Loucy (cell line): Measurements from ENCODE around the gene HERC2.

Experiments
- EZH2phosphoT487 ChIP-seq: fragments of 200-600 bp; IDR thresholded peaks from 2 replicates; pipeline ENCODE4 v1.6.1; 2018; ENCODE audit warnings: antibody characterized with exemption, mild to moderate bottlenecking, moderate library complexity, borderline replicate concordance
- TF ChIP-seq, protein P1 (sequence below): fragments of 200-600 bp; sonication (generic); conservative IDR thresholded peaks from 2 replicates; pipeline ENCODE4 v1.5.1; 2014; ENCODE audit warnings: mild to moderate bottlenecking, antibody characterized with exemption, low read length

DNA sequence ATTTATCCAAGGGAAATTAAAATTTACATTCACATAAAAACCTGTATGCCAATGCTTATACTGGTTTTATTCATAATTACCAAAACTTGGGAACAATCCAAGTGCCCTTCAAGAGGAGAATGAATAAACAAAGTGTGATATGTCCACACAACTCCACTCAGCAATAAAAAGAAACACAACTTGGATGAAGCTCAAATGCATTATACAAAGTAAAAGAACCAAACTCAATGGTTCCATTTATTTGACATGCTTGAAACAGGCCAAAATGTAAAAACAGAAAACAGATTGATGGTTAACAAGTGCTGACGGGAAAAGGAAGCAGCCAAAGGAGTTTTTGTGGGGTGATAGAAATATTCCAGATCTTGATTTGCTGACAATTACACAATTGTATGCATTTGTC lies 246.4 kb downstream of the HERC2 start:
- TF ChIP-seq, protein P1, sequence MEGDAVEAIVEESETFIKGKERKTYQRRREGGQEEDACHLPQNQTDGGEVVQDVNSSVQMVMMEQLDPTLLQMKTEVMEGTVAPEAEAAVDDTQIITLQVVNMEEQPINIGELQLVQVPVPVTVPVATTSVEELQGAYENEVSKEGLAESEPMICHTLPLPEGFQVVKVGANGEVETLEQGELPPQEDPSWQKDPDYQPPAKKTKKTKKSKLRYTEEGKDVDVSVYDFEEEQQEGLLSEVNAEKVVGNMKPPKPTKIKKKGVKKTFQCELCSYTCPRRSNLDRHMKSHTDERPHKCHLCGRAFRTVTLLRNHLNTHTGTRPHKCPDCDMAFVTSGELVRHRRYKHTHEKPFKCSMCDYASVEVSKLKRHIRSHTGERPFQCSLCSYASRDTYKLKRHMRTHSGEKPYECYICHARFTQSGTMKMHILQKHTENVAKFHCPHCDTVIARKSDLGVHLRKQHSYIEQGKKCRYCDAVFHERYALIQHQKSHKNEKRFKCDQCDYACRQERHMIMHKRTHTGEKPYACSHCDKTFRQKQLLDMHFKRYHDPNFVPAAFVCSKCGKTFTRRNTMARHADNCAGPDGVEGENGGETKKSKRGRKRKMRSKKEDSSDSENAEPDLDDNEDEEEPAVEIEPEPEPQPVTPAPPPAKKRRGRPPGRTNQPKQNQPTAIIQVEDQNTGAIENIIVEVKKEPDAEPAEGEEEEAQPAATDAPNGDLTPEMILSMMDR, result no peak
- no peak for TF ChIP-seq EZH2phosphoT487
